RWPE2 (cell line): ENCODE data around the gene NPR3.

Experiments
- ATAC-seq: fragments of 200-7000 bp; cut with Tn5 transposase; 3 replicates; pipeline ENCODE4 v1.9.1; 2021; ENCODE audit warnings: low read depth
- DNase-seq: peaks from one replicate; pipeline ENCODE4 v3.0.0-alpha.2; 2020; ENCODE audit warnings: low spot score
- H3K27ac ChIP-seq: fragments of 450-650 bp; 2 replicates; pipeline ENCODE4 v1.5.1; 2017; ENCODE audit warnings: mild to moderate bottlenecking; ENCODE audit not compliant: poor library complexity, severe bottlenecking
- H3K27me3 ChIP-seq: fragments of 250-450 bp; sonication (Bioruptor Pico); 2 replicates; pipeline ENCODE4 v1.5.1; 2021; ENCODE audit warnings: mild to moderate bottlenecking, moderate library complexity; ENCODE audit not compliant: insufficient read depth, poor library complexity, severe bottlenecking
- H3K36me3 ChIP-seq: fragments of 250-450 bp; sonication (Bioruptor Pico); 2 replicates; pipeline ENCODE4 v1.5.1; 2020; ENCODE audit warnings: low read depth, mild to moderate bottlenecking, moderate library complexity
- H3K4me1 ChIP-seq: fragments of 250-450 bp; sonication (Bioruptor Pico); 2 replicates; pipeline ENCODE4 v1.5.1; 2021; ENCODE audit warnings: mild to moderate bottlenecking, moderate library complexity; ENCODE audit not compliant: insufficient read depth, poor library complexity, severe bottlenecking
- H3K4me3 ChIP-seq: fragments of 250-450 bp; sonication (Bioruptor Pico); 2 replicates; pipeline ENCODE4 v1.5.1; 2021; ENCODE audit warnings: mild to moderate bottlenecking, moderate library complexity; ENCODE audit not compliant: severe bottlenecking
- H3K9me3 ChIP-seq: fragments of 250-450 bp; sonication (Bioruptor Pico); 2 replicates; pipeline ENCODE4 v1.5.1; 2021; ENCODE audit warnings: mild to moderate bottlenecking, moderate library complexity; ENCODE audit not compliant: severe bottlenecking
- CTCF ChIP-seq: fragments of 450-650 bp; IDR thresholded peaks from one replicate; pipeline ENCODE4 v1.5.1; 2017; ENCODE audit warnings: mild to moderate bottlenecking, moderate library complexity; ENCODE audit not compliant: poor library complexity, severe bottlenecking

NPR3 gene

DNA sequence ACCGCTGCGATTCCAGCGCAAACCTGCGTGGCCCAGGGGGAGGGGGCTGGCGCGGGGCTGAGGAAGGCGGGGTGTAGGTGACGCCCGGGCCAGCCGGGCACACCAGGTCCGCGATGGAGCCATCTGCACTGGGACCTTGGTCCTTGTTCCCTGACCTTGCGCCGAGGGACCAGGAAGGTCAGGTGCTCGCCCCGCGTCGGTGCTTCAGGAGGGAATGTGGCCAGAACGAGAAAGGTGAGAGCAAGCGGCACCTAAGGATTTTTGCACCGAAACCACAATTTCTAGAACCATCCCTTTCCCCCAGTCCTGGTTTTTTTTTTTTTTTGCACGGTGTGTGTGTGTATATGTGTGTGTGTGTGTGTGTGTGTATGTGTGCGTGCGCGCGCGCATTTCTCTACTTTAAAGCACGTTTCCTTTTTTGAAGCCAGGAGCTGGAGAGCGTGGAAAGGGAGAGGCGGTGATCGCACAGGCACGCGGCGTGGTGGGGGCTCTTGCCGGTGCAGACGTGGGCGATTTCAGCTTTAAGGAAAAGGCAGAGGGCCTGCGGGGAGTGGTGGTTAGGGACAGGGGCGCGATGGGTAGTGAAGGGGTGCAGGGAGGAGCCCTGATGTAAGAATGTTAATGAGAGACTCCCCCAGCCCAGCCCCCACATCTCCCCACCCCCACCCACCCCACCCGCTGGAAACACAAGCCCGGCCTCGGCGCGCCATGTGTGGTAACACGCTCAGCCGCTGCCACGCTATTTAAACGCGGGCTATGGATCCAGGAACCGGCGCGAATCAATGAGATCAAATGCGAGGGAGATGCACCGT is at the start of gene NPR3:
Gene NPR3, plus strand, starts transcription at position 772 of the 812 bp plus-strand sequence. CDS start 456 bp downstream, outside the sequence.
- H3K27ac ChIP-seq, result no peak within 1 kb of the TSS
- H3K9me3 ChIP-seq, result no peaks in the 10 kb centered on the region
- no peaks in the 10 kb centered on the region for H3K36me3 ChIP-seq
- peak within 1 kb of the TSS; percentile 40 for H3K4me3 ChIP-seq
- DNase-seq, result peak; percentile 66
- no peak for TF ChIP-seq CTCF
- peak; percentile 31 for ATAC-seq
- H3K27me3 ChIP-seq, result peaks cover 26% of the 10 kb centered on the region
- no peaks in the 10 kb centered on the region for H3K4me1 ChIP-seq

GRCh38 chr5:32664523-32664922 is 46.6 kb upstream of the NPR3 start:
- no peaks in the 10 kb centered on the region for H3K27me3 ChIP-seq
- no peaks in the 10 kb centered on the region for H3K36me3 ChIP-seq
- no peak for TF ChIP-seq CTCF
- no peak overlapping the region for H3K27ac ChIP-seq
- H3K9me3 ChIP-seq, result no peaks in the 10 kb centered on the region
- no peak for ATAC-seq
- no peak for DNase-seq
- H3K4me1 ChIP-seq, result no peaks in the 10 kb centered on the region
- no peak overlapping the region for H3K4me3 ChIP-seq

DNA sequence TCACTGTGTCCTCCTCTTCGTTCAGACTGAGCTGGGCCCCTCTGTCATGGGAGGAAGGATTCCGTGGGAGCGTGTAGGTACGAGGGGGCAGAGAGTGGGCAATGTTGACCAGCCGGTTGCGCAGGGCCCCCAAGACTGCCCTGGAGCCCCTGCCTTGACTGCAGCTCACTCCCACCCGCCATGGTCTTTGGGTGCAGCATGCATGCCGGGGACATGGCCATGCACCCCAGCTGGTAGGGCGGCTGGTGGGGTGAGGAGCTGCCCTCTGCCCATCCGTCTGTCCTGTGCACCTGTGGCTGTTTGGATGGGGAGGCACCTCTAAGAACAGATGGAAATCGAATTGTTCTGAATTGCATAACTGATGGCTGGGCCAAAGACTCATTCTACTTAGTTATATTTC is 42.6 kb upstream of the NPR3 start:
- Histone ChIP-seq H3K36me3 (no peaks in the 10 kb centered on the region), H3K4me3 (no peak overlapping the region), H3K9me3 (no peaks in the 10 kb centered on the region), H3K27ac (no peak overlapping the region), H3K4me1 (no peaks in the 10 kb centered on the region), H3K27me3 (no peaks in the 10 kb centered on the region)
- TF ChIP-seq CTCF, result no peak
- DNase-seq (no peak), ATAC-seq (no peak)

DNA sequence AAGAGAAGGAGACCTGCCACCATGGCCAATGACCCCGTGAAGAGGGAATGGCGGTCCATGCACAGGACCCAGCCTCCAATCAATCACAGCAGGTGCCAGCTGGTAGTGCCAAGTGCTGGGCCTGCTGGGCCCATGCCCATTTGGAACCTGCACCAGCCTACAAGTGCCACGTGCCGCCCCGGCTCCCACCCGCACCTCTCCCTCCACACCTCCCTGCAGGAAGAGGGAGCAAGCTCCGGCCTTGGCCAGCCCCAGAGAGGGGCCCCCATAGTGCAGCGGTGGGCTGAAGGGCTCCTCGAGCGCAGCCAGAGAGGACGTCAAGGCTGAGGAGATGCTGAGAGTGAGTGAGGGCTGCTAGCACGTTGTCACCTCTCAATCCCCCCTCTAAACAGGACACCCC is 37.8 kb upstream of the NPR3 start:
- DNase-seq (no peak), ATAC-seq (no peak)
- Histone ChIP-seq H3K27ac (no peak overlapping the region), H3K27me3 (no peaks in the 10 kb centered on the region), H3K4me1 (no peaks in the 10 kb centered on the region), H3K36me3 (no peaks in the 10 kb centered on the region), H3K4me3 (no peak overlapping the region), H3K9me3 (no peaks in the 10 kb centered on the region)
- TF ChIP-seq CTCF, result no peak

DNA sequence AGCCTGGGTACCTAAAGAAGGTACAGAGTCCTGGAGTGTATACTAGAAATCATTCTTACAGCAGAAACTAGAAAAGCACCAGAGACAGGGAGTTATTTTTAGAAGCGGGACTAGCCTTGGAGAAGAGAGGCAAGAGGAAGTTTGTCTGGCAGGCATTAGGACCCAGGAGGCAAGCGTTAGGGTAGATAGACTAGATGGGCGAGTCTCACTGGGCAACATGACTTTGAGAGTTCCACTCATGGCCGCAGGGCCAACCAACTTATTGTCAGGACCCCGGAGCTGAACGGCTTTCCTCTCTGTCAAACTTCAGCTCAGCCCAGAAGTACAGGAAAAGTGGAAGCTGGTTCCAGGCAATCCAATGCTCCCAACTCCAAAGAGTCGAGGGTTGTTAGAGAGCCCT is 34.1 kb upstream of the NPR3 start:
- no peak overlapping the region for H3K27ac ChIP-seq
- ATAC-seq (no peak), DNase-seq (no peak)
- peaks cover 4% of the 10 kb centered on the region for H3K4me1 ChIP-seq
- H3K9me3 ChIP-seq, result no peaks in the 10 kb centered on the region
- no peaks in the 10 kb centered on the region for H3K27me3 ChIP-seq
- no peak for TF ChIP-seq CTCF
- H3K4me3 ChIP-seq, result no peak overlapping the region
- H3K36me3 ChIP-seq, result no peaks in the 10 kb centered on the region
